K562 (cell line): ENCODE results near the gene FHIT.

Experiments
- CTCF ChIP-seq, 3 experiments: IDR thresholded peaks in 2 of 3; conservative IDR thresholded peaks in 1 of 3; 2 replicates each; pipeline ENCODE4 v1.5.1; 2011 to 2012; ENCODE audit warnings: low read length in 3 of 3, mild to moderate bottlenecking in 3 of 3, control low read depth in 2 of 3, improper control_type of control experiment in 1 of 3, inconsistent platforms in 1 of 3, low read depth in 1 of 3, mixed read lengths in 1 of 3, moderate library complexity in 1 of 3; ENCODE audit not compliant: insufficient read depth in 2 of 3
- KAT2B ChIP-seq: IDR thresholded peaks from one replicate; pipeline ENCODE4 v1.6.1; 2012; ENCODE audit warnings: low read depth, mild to moderate bottlenecking, control low read depth, inconsistent platforms, low read length, moderate library complexity

- TF ChIP-seq CTCF (IDR thresholded peaks at IDR 0.05 in 2 of 3, conservative IDR thresholded peaks at IDR 0.05 in 1 of 3; ENCODE audit: insufficient read depth in 2 of 3, low read depth in 1 of 3, low read length in 3 of 3) (no peak), KAT2B (no peak)
These were observed 185.7 kb downstream of the FHIT start for GRCh38 chr3:61065451-61066011.
